Activated T-cell treated with anti-CD3 and anti-CD28 coated beads, Interleukin-2, amount 50 U/mL, for 72 hours (primary cell): ENCODE data around the gene PYGO1. TPM values are rescaled to one million over a fixed set of nuclear protein-coding genes. Genes with fewer than 3 reads are reported as not detected.
A peak's percentile ranks its signal among the peaks of the same experiment; 100 is the strongest.
"Not testable (repeated sequence)": the region's sequence is repeated elsewhere in the genome, so short reads cannot be mapped to it uniquely, and the experiment has no call there.

Source experiments
- ATAC-seq, 2 donors: fragments of 150-1000 bp; cut with Tn5 transposase; replicated peaks in 1 of 2; 2 replicates each; pipeline ENCODE4 v1.10.0; 2021; ENCODE audit warnings: moderate library complexity in 2 of 2, mild to moderate bottlenecking in 1 of 2
- DNase-seq, 2 donors: peaks; one replicate each; pipeline ENCODE4 v3.0.0; 2021 to 2022; ENCODE audit warnings: mixed read lengths in 1 of 2
- H3K27ac Mint-ChIP-seq: one replicate; pipeline ENCODE4 v1.8.0; 2022; ENCODE audit warnings: mild to moderate bottlenecking, moderate library complexity, mixed read lengths
- H3K27me3 Mint-ChIP-seq: one replicate; pipeline ENCODE4 v1.8.0; 2022; ENCODE audit warnings: low read depth, mixed read lengths
- H3K36me3 Mint-ChIP-seq, 2 donors: one replicate each; pipeline ENCODE4 v1.8.0; 2022; ENCODE audit warnings: mixed read lengths in 2 of 2, mild to moderate bottlenecking in 1 of 2; ENCODE audit not compliant: insufficient read depth in 2 of 2
- H3K4me1 Mint-ChIP-seq: one replicate; pipeline ENCODE4 v1.8.0; 2022; ENCODE audit warnings: low read depth, mixed read lengths
- H3K4me3 Mint-ChIP-seq, 2 donors: one replicate each; pipeline ENCODE4 v1.8.0; 2022; ENCODE audit warnings: mild to moderate bottlenecking in 2 of 2, mixed read lengths in 2 of 2, moderate library complexity in 2 of 2
- H3K9me3 Mint-ChIP-seq, 2 donors: one replicate each; pipeline ENCODE4 v1.8.0; 2022; ENCODE audit warnings: mixed read lengths in 2 of 2
- total RNA-seq, 2 donors: library from RNA; stranded (reverse); gene quantifications; one replicate each; pipeline ENCODE4 v1.2.3, GENCODE V29; 2022

Gene PYGO1
- total RNA-seq, 2 donors from 2014 or later: not detected

DNA sequence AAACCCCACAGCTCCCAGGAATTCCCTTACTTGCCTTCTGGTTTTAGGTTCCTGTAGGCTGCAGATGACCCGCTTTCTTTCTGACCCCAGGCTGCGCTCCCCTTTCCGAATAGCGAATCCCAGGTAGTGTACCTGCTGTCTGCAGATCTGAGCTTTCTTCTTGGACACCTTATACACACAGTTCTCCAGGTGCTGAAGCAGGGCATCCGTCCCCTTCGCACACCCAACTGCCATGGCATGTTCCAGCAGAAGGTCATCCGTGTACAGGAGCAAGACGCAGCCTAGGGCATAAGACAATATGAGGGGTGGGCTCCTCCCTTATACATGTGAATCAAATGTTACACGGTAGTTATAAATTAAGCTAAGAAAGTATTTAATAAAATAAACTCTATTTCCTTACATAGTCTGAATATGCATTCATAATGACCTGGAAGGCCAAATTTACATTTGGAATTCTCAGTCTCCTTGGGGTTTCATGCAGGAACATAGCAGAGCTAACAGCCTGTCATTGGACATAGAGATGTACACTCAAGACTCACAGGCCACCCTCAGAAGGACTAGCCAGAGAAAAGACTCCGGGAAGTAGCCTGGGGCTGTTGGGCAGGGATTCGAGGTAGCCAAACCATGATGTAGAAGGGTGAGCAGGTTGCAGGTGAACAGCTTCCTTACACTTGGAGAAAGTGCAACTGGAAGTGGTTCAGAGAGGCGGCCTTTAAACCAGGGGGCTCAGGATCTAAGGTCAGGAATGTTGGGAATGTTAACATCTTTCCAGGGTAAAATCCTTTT lies 72.0 kb downstream of the PYGO1 start:
- no peaks in the 10 kb centered on the region for H3K9me3 Mint-ChIP-seq
- ATAC-seq (no peak), DNase-seq (no peak)
- H3K4me3 Mint-ChIP-seq: no peak overlapping the region
- no peaks in the 10 kb centered on the region for H3K36me3 Mint-ChIP-seq
- no peaks in the 10 kb centered on the region for H3K4me1 Mint-ChIP-seq
- no peak overlapping the region for H3K27ac Mint-ChIP-seq
- peaks cover 3% of the 10 kb centered on the region for H3K27me3 Mint-ChIP-seq

DNA sequence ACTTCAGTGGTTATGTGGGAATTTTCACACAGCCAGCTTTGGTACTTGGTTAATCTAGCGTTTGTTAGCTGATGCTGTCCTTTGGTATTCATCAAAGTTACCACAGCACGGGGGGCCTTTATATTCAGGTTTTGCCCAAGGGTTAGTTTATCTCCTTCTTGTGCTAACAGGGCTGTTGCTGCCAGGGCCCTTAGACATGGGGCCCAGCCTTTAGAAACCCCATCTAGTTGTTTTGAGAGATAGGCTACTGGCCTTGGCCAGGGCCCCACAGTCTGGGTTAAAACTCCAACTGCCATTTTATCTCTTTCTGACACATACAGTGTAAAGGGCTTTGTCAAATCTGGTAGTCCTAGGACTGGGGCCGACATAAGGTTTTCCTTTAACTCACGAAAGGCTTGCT lies 72.7 kb downstream of the PYGO1 start:
- no peak for ATAC-seq
- H3K4me1 Mint-ChIP-seq: no peaks in the 10 kb centered on the region
- H3K27ac Mint-ChIP-seq: no peak overlapping the region

DNA sequence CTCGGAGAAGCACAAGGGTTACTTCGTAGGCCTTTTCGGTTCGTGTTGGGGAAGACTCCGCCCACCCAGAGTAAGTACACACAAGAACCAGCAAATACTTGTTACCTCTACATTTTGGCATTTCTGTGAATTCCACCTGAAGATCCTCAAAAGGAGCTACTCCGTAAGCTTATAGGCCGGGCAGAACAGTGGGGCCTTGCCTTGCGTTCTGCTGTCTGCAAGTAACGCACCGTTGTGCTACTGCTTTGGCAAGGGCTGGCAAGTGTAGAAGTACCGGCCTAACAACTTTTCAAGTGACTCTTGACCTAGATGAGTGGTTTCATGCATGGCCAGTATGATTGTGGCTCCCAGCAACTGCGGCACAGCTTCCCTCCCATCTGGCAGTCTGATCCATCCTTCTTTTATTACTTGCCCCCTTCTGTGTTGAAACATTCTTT lies 73.7 kb downstream of the PYGO1 start:
- Mint-ChIP-seq H3K9me3 (no peaks in the 10 kb centered on the region), H3K36me3 (no peaks in the 10 kb centered on the region), H3K4me1 (no peaks in the 10 kb centered on the region), H3K4me3 (no peak overlapping the region), H3K27me3 (no peaks in the 10 kb centered on the region), H3K27ac (no peak overlapping the region)
- no peak for DNase-seq
- ATAC-seq: no peak

More for the DNA sequence above, 72.7 kb downstream of the PYGO1 start:
- Mint-ChIP-seq H3K36me3 (no peaks in the 10 kb centered on the region), H3K4me3 (no peak overlapping the region), H3K9me3 (no peaks in the 10 kb centered on the region), H3K27me3 (no peaks in the 10 kb centered on the region)
- no peak for DNase-seq

DNA sequence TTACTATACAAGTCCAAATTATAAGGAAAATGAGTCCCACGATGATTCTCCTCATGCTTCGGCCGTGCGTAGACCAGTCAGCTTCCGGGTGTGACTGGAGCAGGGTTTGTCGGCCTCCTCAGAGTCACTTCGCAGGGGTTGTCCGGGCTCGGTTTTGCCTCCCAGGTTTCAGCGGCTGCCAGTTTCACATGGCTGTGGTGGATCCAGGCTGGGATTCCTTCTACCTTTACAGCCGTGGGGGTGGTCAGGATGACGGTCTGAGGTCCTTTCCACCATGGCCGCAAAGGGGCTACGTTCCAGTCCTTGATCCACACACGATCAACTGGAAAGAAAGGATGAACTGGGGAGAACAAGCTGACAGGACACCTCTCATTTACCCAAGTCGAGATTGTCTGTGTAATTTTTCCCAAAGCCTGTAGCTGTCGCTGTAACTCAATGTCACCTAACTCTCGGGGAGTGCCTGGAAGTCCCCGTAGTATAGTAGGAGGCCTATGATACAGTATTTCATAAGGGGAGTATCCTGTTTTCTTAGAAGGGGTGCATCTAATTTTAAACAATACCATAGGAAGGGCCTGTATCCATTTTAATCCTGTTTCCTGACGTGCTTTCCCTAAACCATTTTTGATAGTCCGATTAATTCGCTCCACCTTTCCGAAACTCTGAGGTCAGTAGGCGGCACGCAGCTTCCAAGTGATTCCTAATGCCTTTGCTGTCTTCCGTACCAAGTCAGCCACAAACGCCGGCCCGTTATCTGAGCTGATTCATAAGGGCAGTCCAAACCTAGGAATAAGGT lies 74.3 kb downstream of the PYGO1 start:
- H3K9me3 Mint-ChIP-seq, ATAC-seq, H3K4me3 Mint-ChIP-seq, H3K27ac Mint-ChIP-seq, H3K27me3 Mint-ChIP-seq, H3K36me3 Mint-ChIP-seq, H3K4me1 Mint-ChIP-seq: not testable (repeated sequence)
- peak in 1 of 2 donors; percentile 9 for DNase-seq

DNA sequence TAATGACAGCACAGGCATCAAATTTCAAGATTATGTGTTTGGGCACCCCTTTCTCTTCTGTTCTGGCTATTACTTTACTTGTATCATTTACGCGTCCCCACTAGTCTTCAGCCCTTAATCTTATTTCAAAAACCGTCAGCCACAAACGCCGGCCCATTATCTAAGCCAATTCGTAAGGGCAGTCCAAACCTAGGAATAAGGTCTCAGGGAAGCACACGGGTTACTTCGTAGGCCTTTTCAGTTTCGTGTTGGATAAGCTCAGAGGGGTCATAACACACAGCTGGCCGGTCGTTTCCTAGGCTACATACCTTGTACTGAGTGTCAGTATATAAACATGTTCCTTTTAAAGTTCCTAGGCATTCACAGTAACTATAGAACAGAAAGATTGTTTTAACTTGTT lies 75.0 kb downstream of the PYGO1 start:
- H3K36me3 Mint-ChIP-seq: no peaks in the 10 kb centered on the region
- no peak overlapping the region for H3K4me3 Mint-ChIP-seq
- H3K27ac Mint-ChIP-seq: no peak overlapping the region
- ATAC-seq (no peak), DNase-seq (no peak)
- no peaks in the 10 kb centered on the region for H3K27me3 Mint-ChIP-seq
- H3K4me1 Mint-ChIP-seq: no peaks in the 10 kb centered on the region
- no peaks in the 10 kb centered on the region for H3K9me3 Mint-ChIP-seq

DNA sequence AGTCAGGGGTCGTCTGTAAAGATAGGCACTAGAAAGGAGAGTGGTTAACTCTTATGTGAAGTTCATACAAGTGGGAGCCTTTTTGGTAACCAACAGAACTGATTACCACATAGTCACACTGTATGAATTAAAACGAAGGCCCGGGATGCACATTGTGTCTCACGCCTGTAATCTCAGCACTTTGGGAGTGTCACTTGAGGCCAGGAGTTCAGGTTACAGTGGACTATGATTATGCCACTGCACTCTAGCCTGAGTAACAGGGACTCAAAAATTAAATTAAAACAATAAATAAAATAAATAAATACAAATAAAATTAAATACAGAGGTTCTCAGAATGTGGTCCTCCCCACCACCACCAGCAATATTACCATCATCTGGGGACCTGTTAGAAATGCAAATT lies 80.6 kb downstream of the PYGO1 start:
- H3K4me3 Mint-ChIP-seq: no peak overlapping the region
- DNase-seq: no peak
- H3K36me3 Mint-ChIP-seq: no peaks in the 10 kb centered on the region
- no peak for ATAC-seq
- no peaks in the 10 kb centered on the region for H3K4me1 Mint-ChIP-seq
- H3K9me3 Mint-ChIP-seq: peaks cover 0 to 3% of the 10 kb centered on the region in 2 donors
- H3K27ac Mint-ChIP-seq: no peak overlapping the region
- peaks cover 12% of the 10 kb centered on the region for H3K27me3 Mint-ChIP-seq

DNA sequence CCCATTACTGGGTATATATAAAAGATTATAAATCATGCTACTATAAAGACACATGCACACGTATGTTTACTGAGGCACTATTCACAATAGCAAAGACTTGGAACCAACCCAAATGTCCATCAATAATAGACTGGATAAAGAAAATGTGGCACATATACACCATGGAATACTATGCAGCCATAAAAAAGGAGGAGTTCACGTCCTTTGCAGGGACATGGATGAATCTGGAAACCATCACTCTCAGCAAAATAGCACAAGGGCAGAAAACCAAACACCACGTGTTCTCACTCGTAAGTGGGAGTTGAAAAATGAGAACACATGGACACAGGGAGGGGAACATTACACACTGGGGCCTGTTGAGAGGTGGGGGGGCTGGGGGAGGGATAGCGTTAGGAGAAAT lies 82.7 kb downstream of the PYGO1 start:
- not testable (repeated sequence) for H3K4me3 Mint-ChIP-seq, H3K27ac Mint-ChIP-seq, H3K4me1 Mint-ChIP-seq, DNase-seq, H3K9me3 Mint-ChIP-seq, H3K36me3 Mint-ChIP-seq, ATAC-seq
- H3K27me3 Mint-ChIP-seq: peaks cover 14% of the 10 kb centered on the region

DNA sequence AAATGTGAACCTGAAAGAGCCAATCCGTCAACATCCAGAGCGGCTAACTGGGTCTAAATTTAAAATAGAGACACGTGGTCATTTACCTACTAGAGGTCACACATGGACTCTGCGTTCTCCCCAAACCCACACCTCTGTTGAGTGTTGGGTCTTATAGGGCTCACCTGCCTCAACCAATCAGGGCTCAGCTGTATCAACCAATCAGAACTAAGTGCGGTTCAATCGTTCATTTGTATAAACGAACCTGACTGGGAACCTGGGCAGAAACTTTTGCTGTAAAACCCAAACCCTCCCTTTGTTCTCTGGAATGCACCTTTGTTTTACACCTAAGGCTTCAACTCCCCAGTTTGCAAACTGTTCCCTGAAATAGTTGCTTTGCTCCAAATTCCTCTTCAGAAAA lies 89.0 kb downstream of the PYGO1 start:
- H3K9me3 Mint-ChIP-seq: no peaks in the 10 kb centered on the region
- peak overlapping the region; percentile 87 to 91 for H3K4me3 Mint-ChIP-seq
- H3K36me3 Mint-ChIP-seq: no peaks in the 10 kb centered on the region
- DNase-seq: no peak
- no peak for ATAC-seq
- no peak overlapping the region for H3K27ac Mint-ChIP-seq
- H3K4me1 Mint-ChIP-seq: peaks cover 12% of the 10 kb centered on the region
- peaks cover 14% of the 10 kb centered on the region for H3K27me3 Mint-ChIP-seq

DNA sequence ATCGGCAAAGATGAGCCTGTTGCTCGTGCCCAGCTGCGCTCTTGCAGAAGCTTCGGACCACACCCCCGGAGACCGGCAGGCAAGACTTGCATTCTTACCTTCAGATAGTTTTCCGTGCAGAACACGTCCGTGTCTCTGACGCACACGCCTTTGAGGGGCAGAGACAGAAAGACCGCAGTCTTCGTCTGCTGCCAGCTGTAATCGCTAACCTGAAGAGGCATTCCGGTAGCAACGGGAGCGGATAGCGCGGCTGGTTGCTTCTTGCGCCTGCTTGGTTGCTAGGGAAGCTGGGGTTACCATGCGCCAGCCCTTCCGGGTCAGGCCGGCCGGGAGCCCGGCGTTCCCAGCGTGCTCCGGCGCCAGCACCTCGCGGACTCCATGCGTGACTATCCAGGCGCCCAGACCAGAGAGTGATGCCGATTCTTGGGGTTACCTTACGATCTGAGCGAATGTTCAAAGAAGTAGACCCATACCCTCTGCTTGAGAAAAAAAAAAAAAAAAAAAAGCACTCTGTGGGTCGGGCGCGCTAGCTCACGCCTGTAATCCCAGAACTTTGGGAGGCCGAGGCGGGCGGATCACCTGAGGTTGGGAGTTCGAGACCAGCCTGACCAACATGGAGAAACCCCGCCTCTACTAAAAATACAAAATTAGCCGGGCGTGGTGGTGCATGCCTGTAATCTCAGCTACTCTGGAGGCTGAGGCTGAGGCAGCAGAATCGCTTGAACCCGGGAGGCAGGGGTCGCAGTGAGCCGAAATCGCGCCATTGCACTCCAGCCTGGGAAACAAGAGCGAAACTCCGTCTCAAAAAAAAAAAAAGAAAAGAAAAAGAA lies 89.8 kb downstream of the PYGO1 start:
- DNase-seq: peak; percentile 75 to 76
- peak overlapping the region; percentile 87 to 91 for H3K4me3 Mint-ChIP-seq

DNA sequence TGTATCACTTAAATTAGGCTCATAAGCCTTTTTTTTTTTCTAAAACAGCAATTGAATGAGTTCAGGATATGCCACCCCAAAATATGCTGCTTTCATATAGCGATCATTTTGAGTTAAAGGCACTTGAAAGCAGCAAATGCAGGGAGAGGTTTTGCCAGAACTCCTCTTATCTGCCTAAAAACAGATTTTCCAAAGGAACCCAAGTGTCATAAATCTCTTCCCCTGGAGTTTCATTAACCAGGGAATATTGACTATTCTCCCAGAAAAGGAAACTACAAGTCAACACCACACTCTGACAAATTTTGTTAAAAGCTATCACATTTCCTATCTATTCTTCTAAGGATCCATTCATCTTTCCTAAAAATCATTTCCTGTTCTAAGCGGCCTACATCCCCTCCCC lies 91.4 kb downstream of the PYGO1 start:
- no peaks in the 10 kb centered on the region for H3K9me3 Mint-ChIP-seq
- no peaks in the 10 kb centered on the region for H3K36me3 Mint-ChIP-seq

More for the DNA sequence above, 89.8 kb downstream of the PYGO1 start:
- Mint-ChIP-seq H3K27ac (peak overlapping the region; percentile 38), H3K4me1 (peaks cover 12% of the 10 kb centered on the region)
- ATAC-seq: peak; percentile 94 to 97
- not testable (repeated sequence) for H3K9me3 Mint-ChIP-seq, H3K36me3 Mint-ChIP-seq, H3K27me3 Mint-ChIP-seq

DNA sequence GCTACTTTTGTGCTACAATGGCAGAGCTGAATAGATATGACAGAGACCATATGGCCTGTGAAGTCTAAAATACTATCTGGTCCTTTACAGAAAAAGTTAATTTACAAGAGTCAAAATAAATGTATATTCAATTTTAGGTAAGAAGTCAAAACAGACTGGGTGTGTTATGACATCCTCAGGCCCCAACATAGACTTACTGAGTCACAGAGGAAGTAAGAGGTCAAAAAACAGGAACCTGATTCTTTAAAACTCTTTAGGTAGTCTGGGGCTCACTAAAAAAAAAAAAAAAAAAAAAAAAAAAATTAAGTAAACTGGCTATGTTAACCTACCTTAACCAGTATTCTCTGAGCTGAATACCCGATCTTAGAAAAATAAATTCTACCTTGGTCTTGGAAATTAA lies 93.2 kb downstream of the PYGO1 start:
- ATAC-seq (no peak), DNase-seq (no peak)
- H3K27me3 Mint-ChIP-seq: no peaks in the 10 kb centered on the region
- no peak overlapping the region for H3K27ac Mint-ChIP-seq
- no peak overlapping the region for H3K4me3 Mint-ChIP-seq
- H3K4me1 Mint-ChIP-seq: peaks cover 12% of the 10 kb centered on the region
- H3K36me3 Mint-ChIP-seq: no peaks in the 10 kb centered on the region
- H3K9me3 Mint-ChIP-seq: no peaks in the 10 kb centered on the region

More for the DNA sequence above, 91.4 kb downstream of the PYGO1 start:
- Mint-ChIP-seq H3K4me1 (peaks cover 12% of the 10 kb centered on the region), H3K27ac (no peak overlapping the region), H3K4me3 (no peak overlapping the region), H3K27me3 (no peaks in the 10 kb centered on the region)
- ATAC-seq (no peak), DNase-seq (no peak)

DNA sequence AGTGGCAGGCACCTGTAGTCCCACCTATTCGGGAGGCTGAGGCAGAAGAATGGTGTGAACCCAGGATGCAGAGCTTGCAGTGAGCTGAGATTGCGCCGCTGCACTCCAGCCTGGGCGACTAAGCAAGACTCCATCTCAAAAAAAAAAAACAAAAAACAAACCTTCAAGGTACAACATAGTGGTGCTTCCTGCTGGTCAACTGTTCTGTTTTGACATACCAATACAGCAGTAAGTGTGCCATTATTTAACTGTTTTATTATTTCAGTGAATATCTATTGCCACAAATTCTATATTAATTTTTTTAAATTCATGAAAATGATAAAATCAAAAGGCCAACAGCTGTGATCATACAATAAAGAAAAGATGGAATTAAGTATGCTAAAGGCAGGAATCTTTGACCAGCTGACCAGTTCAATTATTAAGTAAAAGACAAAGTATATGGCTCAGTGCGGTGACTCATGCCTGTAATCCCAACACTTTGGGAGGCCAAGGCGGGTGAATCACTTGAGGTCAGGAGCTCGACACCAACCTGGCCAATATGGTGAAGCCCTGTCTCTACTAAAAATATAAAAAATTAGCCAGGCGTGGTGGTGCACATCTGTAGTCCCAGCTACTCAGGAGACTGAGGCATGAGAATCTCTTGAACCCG lies 99.1 kb downstream of the PYGO1 start:
- H3K36me3 Mint-ChIP-seq, ATAC-seq, H3K4me1 Mint-ChIP-seq, H3K27me3 Mint-ChIP-seq, DNase-seq, H3K9me3 Mint-ChIP-seq, H3K27ac Mint-ChIP-seq, H3K4me3 Mint-ChIP-seq: not testable (repeated sequence)
